Esophagus (tissue), 2 donors: ENCODE data around the gene IQCN. TPM values are rescaled to one million over a fixed set of nuclear protein-coding genes. Genes with fewer than 3 reads are reported as not detected.

Experiments
- H3K27ac ChIP-seq, 2 donors: one replicate each; pipeline ENCODE4 v1.5.1; 2013; ENCODE audit warnings: low read depth in 2 of 2, mild to moderate bottlenecking in 2 of 2, inconsistent platforms in 1 of 2, low read length in 1 of 2, moderate library complexity in 1 of 2
- H3K27me3 ChIP-seq, 2 donors: one replicate each; pipeline ENCODE4 v1.6.1; 2013; ENCODE audit warnings: low read length in 2 of 2, control low read depth in 1 of 2, mild to moderate bottlenecking in 1 of 2; ENCODE audit not compliant: insufficient read depth in 2 of 2, control insufficient read depth in 1 of 2
- H3K36me3 ChIP-seq, 2 donors: one replicate each; pipeline ENCODE4 v1.6.1; 2013; ENCODE audit warnings: low read length in 1 of 2; ENCODE audit not compliant: control insufficient read depth in 2 of 2, insufficient read depth in 2 of 2
- H3K4me1 ChIP-seq, 2 donors: one replicate each; pipeline ENCODE4 v1.6.1; 2013; ENCODE audit warnings: low read length in 1 of 2; ENCODE audit not compliant: control insufficient read depth in 2 of 2, insufficient read depth in 2 of 2
- H3K4me3 ChIP-seq, 2 donors: one replicate each; pipeline ENCODE4 v1.5.1; 2013; ENCODE audit warnings: low read length in 2 of 2, mild to moderate bottlenecking in 2 of 2, low read depth in 1 of 2, moderate library complexity in 1 of 2
- H3K9me3 ChIP-seq, 2 donors: one replicate each; pipeline ENCODE4 v1.6.1; 2013; ENCODE audit warnings: mild to moderate bottlenecking in 2 of 2, low read depth in 1 of 2, low read length in 1 of 2, moderate library complexity in 1 of 2; ENCODE audit not compliant: control insufficient read depth in 2 of 2, insufficient read depth in 1 of 2
- WGBS, 2 donors: extraction: QIAGEN DNeasy Blood & Tissue Kit; methylation state at CpG; one replicate each; pipeline ENCODE4 v1.1.7; 2013; 5-methylcytosine and 5-hydroxymethylcytosine counted together
- polyA plus RNA-seq, 2 donors: library from polyadenylated mRNA; stranded (reverse); fragments of 200-250 nt; gene quantifications; one replicate each; pipeline ENCODE4 v1.2.3, GENCODE V29; 2013
- donor health status: healthy with polysubstance abuse.
- donor health status: Bipolar disorder and iron deficiency.

Gene IQCN
- polyA plus RNA-seq, 2 donors: 0.88 to 12.2 TPM

DNA sequence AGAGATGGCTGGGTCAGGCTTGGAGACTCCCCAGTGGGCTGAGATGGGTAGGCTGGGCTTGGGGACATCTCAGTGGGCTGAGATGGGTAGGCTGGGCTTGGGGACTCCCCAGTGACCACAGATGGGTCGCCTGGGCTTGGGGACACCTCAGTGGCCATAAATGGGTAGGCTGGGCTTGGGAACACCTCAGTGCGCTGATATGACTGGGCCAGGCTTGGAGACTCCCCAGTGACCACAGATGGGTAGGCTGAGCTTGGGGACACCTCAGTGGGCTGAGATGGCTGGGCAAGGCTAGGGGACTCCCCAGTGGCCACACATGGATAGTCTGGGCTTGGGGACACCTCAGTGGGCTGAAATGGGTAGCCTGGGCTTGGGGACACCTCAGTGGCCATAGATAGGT lies 12.8 kb downstream of the IQCN start:
- Histone ChIP-seq H3K27ac (no peak overlapping the region), H3K36me3 (peaks cover 7 to 31% of the 10 kb centered on the region in 2 donors), H3K4me3 (no peak overlapping the region), H3K9me3 (no peaks in the 10 kb centered on the region), H3K27me3 (no peaks in the 10 kb centered on the region), H3K4me1 (peaks cover 0 to 3% of the 10 kb centered on the region in 2 donors)
- 84 to 94% methylated on average over 2 of the region's 2 CpGs for WGBS, 2 donors

DNA sequence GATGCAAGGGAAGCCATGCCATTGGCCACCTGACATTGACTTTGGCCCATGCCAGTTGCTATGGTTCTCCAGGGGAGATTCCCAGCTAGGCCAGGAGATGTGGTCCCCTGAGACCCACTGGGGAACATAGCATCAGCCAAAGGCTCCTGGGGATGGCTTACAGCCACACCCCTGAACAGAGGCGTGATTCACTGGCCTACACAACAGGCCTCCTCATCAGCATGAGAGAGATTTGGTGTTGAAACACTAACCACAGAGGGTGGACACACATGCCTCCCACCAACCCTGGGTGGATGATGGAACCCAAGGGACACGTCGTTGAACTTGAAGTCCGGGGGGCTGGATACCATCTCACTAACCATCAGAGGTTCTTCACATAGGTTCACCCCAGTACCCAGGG lies 14.4 kb downstream of the IQCN start:
- H3K4me1 ChIP-seq: peaks cover 0 to 8% of the 10 kb centered on the region in 2 donors
- 87 to 90% methylated on average over 4 of the region's 4 CpGs for WGBS, 2 donors
- no peak overlapping the region for H3K4me3 ChIP-seq
- H3K27me3 ChIP-seq: no peaks in the 10 kb centered on the region
- no peak overlapping the region for H3K27ac ChIP-seq
- H3K9me3 ChIP-seq: no peaks in the 10 kb centered on the region
- peaks cover 0 to 17% of the 10 kb centered on the region in 2 donors for H3K36me3 ChIP-seq

DNA sequence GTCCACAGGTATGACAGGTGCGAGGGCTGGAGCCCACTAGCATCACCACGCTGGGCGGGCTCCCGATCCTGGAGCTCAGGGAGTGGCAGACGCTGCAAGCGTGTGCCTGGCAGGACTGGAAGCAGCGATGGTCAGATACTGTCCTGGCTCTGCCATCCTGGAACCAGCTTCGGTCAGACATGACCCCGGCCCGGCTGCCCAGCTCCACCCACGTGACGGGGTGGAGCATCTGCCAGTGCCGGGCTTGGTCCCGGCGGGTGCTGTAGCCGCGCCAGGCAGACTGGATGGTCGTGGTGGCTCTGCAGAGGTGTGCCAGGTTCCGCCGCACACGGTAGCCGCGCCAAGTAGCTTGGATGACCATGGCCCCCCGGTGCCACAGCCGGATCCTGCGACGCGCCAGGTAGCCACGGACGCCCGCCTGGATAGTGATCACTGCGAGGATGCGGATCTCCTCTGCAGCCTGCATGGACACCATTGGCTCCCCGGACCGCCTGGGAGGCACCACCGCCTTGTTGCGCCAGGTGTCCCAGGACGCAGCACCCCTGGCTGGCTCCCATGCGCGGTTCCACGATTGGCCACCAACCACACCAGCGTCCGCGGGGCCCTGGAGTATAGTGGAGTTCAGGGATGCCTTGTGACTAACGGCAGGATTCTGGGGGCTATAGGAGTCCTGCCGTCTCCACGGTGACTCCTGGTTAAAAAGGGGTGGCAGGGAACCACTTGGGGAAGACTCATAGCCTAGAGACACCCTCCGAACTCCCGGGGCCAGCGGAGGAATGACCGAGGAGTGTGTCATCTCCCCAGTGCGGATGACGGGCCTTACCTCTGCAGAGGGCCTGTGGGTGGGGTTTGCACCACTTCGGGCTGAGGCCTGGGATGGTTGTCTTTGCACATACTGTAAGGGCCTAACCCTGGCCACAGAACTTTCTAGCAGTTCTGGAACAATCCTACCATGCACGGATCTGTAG lies 16.5 kb downstream of the IQCN start:
- H3K27me3 ChIP-seq: no peaks in the 10 kb centered on the region
- H3K4me3 ChIP-seq: no peak overlapping the region
- H3K9me3 ChIP-seq: no peaks in the 10 kb centered on the region
- peaks cover 0 to 2% of the 10 kb centered on the region in 2 donors for H3K36me3 ChIP-seq
- WGBS, 2 donors: 89 to 91% methylated on average over 55 of the region's 55 CpGs
- no peak overlapping the region for H3K27ac ChIP-seq
- peaks cover 0 to 16% of the 10 kb centered on the region in 2 donors for H3K4me1 ChIP-seq

DNA sequence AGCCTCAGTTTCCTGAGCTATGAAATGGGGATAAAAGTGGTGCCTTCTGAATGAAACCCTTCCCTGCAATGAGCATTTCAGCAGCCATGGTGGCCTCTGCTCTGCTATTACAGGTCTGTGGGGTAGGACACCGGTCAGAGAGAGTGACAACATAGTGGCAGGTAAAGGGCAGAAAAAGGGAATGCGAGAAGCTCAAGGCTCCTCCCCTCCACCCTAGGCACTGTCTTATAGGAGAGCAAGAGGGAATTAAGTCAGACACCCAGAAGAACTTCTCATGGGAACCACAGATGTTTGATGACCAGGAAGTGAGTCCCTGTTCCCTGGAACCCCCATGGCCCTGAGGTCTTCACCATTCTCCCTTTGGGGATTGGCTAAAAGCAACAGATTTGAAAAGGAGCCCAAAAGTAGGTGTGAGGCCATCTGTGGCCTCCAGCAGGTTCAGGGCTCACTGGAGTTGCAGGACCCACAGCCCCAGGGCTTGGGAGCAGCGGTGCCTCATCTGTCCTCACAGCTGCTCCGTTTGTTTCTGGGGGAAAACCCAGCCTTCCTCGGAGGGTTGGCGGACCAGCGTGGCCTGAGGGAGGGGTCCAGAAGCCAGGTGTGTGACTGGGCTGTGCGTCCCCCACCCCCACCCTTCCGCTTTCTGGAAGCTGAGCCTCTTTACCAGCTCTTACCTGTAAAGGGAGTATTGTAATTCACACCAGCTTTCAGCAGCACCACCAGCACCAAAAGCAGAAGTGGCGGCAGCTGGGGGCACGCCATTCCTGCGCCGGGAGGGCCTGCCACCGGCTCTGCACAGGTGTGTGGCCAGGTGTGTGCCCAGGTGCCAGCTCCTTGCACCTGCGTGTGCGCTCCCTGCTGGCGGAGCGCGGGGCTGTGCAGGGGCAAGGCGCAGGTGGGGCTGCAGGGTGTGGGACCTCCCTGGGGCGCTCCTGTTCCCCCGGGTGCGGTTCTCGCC lies 19.4 kb downstream of the IQCN start:
- H3K27ac ChIP-seq: peak overlapping the region; percentile 53 to 82
- H3K27me3 ChIP-seq: no peaks in the 10 kb centered on the region
- 14 to 15% methylated on average over 24 of the region's 24 CpGs for WGBS, 2 donors
- H3K9me3 ChIP-seq: no peaks in the 10 kb centered on the region
- peaks cover 0 to 2% of the 10 kb centered on the region in 2 donors for H3K36me3 ChIP-seq
- peak overlapping the region in 1 of 2 donors; percentile 4 for H3K4me3 ChIP-seq
- H3K4me1 ChIP-seq: peaks cover 0 to 16% of the 10 kb centered on the region in 2 donors

DNA sequence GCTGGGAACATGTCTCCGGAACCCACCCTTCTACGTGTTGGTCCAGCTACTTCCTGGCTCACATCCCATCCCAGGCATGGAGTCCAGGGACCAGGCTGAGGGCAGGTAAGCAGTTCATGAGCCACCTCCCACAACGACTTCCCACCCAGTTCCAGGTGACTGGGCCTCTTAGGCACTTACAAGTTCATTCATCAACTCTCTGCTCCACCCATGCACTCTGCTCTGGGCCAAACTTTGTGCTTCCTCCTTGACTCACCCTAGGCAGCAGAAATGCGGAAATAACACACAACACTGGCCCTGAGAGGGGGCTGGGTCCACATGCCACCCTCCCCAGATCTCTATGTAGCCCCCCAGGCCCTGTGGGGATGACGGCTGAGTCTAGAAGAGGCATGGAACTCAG lies 20.5 kb downstream of the IQCN start:
- H3K27me3 ChIP-seq: no peaks in the 10 kb centered on the region
- peaks cover 0 to 16% of the 10 kb centered on the region in 2 donors for H3K4me1 ChIP-seq
- H3K36me3 ChIP-seq: peaks cover 0 to 2% of the 10 kb centered on the region in 2 donors
- H3K4me3 ChIP-seq: no peak overlapping the region
- no peaks in the 10 kb centered on the region for H3K9me3 ChIP-seq
- WGBS, 2 donors: 31 to 34% methylated on average over 5 of the region's 5 CpGs
- H3K27ac ChIP-seq: peak overlapping the region; percentile 53 to 82

DNA sequence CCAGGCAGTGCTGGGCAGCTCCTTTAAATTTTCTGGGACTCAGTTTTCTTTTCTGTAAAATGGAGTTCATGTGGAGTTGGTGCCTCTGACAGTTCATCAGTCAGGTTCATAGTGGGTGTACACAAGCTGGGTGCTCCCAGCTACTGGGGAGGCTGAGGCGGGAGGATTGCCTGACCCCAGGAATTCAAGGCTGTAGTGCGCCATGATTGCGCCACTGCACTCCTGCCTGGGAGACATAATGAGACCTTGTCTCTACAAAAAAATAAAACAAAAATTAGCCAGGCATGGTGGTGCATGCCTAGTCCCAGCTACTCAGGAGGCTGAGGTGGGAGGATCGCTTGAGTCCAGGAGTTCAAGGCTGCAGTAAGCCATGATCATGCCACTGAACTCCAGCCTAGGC lies 21.1 kb downstream of the IQCN start:
- Histone ChIP-seq H3K4me3 (no peak overlapping the region), H3K9me3 (no peaks in the 10 kb centered on the region), H3K36me3 (peaks cover 0 to 2% of the 10 kb centered on the region in 2 donors), H3K27ac (peak overlapping the region in 1 of 2 donors; percentile 40), H3K4me1 (peaks cover 0 to 16% of the 10 kb centered on the region in 2 donors), H3K27me3 (no peaks in the 10 kb centered on the region)
- WGBS, 2 donors: 89 to 91% methylated on average over 4 of the region's 4 CpGs

DNA sequence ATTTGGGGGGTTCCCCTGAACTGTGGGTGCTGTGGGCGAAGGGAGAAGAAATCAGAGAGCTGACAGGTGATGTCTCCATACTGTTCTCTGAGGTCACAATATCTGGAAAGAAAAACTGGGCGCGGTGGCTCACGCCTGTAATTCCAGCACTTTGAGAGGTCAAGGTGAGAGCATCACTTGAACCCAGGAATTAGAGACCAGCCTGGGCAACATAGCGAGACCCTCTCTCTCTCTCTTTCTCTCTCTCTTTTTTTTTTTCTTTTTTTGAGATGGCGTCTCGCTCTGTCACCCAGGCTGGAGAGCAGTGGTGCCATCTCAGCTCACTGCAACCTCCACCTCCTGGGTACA lies 21.9 kb downstream of the IQCN start:
- Histone ChIP-seq H3K4me3 (no peak overlapping the region), H3K27ac (no peak overlapping the region), H3K4me1 (peaks cover 0 to 16% of the 10 kb centered on the region in 2 donors), H3K36me3 (no peaks in the 10 kb centered on the region), H3K9me3 (no peaks in the 10 kb centered on the region), H3K27me3 (no peaks in the 10 kb centered on the region)
- WGBS, 2 donors: 71% methylated on average over 7 of the region's 7 CpGs

DNA sequence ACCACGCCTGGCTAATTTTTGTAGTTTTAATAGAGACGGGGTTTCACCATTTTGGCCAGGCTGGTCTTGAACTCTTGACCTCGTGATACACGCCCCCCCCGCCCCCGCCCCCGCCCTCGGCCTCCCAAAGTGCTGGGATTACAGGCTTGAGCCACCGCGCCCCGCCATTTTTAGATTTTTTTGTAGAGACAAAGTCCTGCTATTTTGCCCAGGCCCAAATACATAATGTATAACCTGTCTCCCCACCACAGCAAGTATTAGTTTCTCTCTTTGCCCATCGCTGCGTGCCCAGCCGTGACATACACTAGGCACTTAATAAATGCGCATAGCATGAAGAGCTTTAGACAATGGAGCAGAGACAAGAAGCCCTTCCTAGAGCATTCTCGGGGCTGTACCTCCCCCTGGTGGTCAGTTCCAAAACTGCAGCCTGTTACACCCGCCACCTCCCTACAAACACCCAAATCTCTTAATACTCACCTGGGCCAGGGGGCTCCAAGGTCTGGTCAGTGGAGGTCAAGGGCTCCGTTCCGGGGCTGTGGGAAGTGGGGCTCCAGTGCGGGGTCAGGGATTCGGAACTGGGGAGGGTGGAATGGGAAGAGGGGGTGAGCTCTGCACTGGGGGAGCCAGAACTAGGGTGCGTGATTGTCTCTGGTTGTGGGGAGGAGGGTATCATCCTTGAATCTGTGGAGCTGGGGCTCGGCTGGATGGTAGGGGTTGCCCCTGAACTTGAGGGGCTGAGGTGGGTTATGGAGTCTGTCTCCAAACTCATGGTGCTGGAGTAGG lies 22.5 kb downstream of the IQCN start:
- no peaks in the 10 kb centered on the region for H3K36me3 ChIP-seq
- no peak overlapping the region for H3K4me3 ChIP-seq
- peaks cover 0 to 16% of the 10 kb centered on the region in 2 donors for H3K4me1 ChIP-seq
- no peaks in the 10 kb centered on the region for H3K9me3 ChIP-seq
- no peaks in the 10 kb centered on the region for H3K27me3 ChIP-seq
- WGBS, 2 donors: 18 to 21% methylated on average over 23 of the region's 23 CpGs
- no peak overlapping the region for H3K27ac ChIP-seq

DNA sequence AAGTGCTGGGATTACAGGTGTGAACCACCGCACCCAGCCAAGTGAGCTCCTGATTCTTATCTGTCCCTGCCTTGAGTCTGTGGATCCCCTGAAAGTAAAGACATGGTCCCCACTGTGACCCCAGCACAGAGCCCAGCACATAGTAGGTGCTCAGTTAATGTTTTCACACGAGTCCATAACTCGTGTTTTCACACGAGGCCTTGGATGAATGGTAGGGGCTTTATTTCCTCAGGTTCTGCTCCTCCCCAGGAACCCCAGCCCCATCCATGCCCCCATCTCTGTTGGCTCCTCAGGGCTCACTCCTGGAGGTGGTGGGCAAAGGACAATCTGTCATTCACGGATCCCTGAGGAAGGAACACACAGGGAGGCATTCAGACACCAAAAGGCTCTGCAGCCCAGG lies 24.4 kb downstream of the IQCN start:
- Histone ChIP-seq H3K27me3 (no peaks in the 10 kb centered on the region), H3K4me1 (peaks cover 0 to 9% of the 10 kb centered on the region in 2 donors), H3K9me3 (no peaks in the 10 kb centered on the region), H3K4me3 (no peak overlapping the region), H3K36me3 (no peaks in the 10 kb centered on the region), H3K27ac (no peak overlapping the region)
- 90 to 94% methylated on average over 5 of the region's 5 CpGs for WGBS, 2 donors
